Activated CD8-positive, alpha-beta memory T cell treated with anti-CD3 and anti-CD28 coated beads for 1 hour (primary cell): ENCODE measurements around the gene STAG1.
"Not testable (repeated sequence)": the region's sequence is repeated elsewhere in the genome, so short reads cannot be mapped to it uniquely, and the experiment has no call there.

ENCODE experiments used
- DNase-seq, 2 donors: peaks; one replicate each; pipeline ENCODE4 v3.0.0-alpha.2; 2020; ENCODE audit warnings: low read depth in 1 of 2; ENCODE audit errors: extremely low read depth in 1 of 2

STAG1 gene

DNA sequence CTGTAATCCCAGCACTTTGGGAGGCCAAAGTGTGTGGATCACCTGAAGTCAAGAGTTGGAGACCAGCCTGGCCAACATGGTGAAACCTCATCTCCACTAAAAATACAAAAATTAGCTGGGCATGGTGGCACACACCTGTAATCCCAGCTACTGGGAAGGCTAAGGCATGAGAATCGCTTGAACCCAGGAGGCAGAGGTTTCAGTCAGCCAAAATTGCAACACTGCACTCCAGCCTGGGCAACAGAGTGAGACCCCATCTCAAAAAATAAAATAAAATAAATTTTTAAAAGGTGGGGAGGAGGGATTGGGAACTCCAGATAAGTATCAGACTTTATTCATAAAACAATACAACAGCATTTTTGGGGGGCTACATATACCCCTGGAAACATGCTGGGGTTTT lies 42.4 kb downstream of the STAG1 start:
- DNase-seq: not testable (repeated sequence)

- DNase-seq: no peak
Observed at GRCh38 chr3:136708333-136708985, 43.7 kb downstream of the STAG1 start.

GRCh38 chr3:136703429-136703828 lies 48.7 kb downstream of the STAG1 start:
- no peak for DNase-seq

- DNase-seq: no peak
Observed at GRCh38 chr3:136699271-136699828, 52.8 kb downstream of the STAG1 start.

GRCh38 chr3:136698361-136698760 lies 53.8 kb downstream of the STAG1 start:
- no peak for DNase-seq

GRCh38 chr3:136696797-136697196 lies 55.4 kb downstream of the STAG1 start:
- no peak for DNase-seq

- DNase-seq: no peak
Observed at GRCh38 chr3:136694321-136694720, 57.9 kb downstream of the STAG1 start.

DNA sequence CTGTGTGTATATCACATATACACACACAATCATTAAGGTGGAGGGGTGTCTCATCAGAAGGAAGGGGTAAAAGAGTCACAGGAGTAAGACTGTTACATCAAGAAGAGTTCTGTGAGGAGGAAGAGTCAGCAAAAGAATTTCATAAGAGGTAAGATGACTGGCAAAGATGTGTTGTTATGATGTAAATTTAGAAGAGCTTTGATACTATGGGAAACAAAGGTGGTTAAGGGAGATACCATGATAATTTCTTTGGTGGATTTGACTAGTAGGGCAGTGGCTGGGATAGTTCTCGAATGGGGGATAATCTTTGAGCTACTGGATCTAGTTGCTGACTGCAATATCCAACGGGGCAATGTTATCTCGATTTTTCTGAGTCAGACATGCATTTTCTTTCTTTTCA lies 61.6 kb downstream of the STAG1 start:
- DNase-seq: no peak

GRCh38 chr3:136685882-136686281 lies 66.3 kb downstream of the STAG1 start:
- DNase-seq: no peak

GRCh38 chr3:136682740-136683312 lies 69.4 kb downstream of the STAG1 start:
- no peak for DNase-seq

GRCh38 chr3:136678981-136679380 lies 73.2 kb downstream of the STAG1 start:
- DNase-seq: no peak

DNA sequence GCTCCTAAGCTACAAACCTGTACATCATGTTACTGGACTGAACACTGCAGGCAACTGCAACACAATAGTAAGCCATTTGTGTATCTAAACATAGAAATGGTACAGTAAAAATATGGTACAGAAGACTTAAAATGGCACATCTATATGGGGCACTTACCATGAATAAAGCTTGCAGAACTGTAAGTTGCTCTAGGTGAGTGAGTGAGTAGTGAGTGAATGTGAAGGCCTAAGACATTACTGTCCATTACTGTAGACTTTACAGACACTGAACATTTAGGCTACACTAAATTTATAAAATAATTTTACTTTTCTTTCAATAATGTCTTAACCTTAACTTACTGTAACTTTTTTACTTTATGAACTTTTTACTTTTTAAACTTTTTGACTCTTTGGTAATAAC lies 76.2 kb downstream of the STAG1 start:
- DNase-seq: no peak

DNA sequence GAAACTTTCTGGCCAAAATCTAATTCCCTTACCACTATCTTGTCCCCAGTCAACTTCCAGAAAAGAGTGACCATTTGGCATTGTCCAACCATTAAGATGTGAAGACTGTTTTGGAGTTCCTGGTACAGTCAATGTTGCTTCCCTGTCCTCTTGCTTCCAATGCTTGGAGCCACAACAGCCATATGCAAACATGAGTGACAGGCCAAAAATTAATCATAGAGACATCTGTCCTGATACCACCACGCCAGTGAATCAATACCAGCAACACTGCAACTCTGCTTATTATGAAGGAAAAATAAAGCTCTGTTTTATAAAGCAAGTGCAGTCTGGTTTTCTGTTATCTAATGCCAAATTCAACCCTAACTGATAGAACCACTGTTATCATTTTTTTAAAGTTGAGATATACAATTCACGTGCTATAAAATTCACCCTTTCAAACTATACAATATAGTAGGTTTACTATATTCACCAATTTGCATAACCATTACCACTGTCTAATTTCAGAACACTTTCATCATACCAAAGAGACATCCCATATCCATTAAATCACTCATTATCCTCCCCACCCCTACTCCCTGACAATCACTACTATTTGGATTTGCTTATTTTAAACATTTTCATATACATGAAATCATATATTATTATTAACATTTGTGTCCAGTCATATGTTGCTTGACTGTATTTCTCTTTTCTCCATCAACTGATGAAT lies 76.9 kb downstream of the STAG1 start:
- no peak for DNase-seq

DNA sequence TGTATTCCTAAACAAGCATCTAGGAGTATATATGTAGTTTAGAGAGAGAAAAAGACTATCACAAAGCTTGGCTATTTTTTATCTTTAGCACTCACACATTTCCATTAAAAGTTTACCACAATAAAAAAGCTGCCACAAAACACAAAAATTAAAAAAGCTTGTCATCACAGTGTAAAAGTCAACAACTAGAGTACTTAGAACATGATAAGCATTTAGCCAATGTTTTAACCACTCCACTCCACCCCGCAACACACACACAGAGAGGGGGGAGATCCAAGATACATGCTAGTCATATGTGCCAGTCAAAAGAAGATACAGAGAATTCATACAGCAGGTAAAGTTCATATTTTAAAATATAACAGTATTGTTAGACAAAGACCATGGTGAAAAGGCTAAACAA lies 79.7 kb downstream of the STAG1 start:
- no peak for DNase-seq

- no peak for DNase-seq
Observed at GRCh38 chr3:136671921-136672320, 80.3 kb downstream of the STAG1 start.

- no peak for DNase-seq
Observed at GRCh38 chr3:136670166-136670565, 82.0 kb downstream of the STAG1 start.

GRCh38 chr3:136667081-136667480 lies 85.1 kb downstream of the STAG1 start:
- no peak for DNase-seq

GRCh38 chr3:136666301-136666700 lies 85.9 kb downstream of the STAG1 start:
- not testable (repeated sequence) for DNase-seq

DNA sequence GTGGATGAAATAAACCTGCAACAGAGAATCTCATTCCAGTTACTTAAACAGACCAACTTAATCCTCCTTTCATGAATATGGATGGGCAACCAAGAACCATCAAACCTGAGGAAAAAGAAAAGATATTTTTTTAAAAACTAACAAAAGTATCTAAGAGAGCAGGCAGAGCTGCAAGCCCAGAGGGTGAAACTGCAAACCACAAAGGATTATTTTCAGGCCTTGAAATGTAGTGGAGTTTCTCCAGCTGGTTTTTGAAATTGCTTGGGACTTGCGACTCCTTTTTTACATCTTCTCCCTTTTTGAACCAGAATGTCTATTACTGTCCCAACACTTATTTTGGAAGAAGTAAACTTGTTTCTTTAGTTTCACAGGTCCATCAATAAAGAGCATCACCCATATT lies 87.4 kb downstream of the STAG1 start:
- DNase-seq: no peak

GRCh38 chr3:136661282-136661681 lies 90.9 kb downstream of the STAG1 start:
- DNase-seq: no peak

DNA sequence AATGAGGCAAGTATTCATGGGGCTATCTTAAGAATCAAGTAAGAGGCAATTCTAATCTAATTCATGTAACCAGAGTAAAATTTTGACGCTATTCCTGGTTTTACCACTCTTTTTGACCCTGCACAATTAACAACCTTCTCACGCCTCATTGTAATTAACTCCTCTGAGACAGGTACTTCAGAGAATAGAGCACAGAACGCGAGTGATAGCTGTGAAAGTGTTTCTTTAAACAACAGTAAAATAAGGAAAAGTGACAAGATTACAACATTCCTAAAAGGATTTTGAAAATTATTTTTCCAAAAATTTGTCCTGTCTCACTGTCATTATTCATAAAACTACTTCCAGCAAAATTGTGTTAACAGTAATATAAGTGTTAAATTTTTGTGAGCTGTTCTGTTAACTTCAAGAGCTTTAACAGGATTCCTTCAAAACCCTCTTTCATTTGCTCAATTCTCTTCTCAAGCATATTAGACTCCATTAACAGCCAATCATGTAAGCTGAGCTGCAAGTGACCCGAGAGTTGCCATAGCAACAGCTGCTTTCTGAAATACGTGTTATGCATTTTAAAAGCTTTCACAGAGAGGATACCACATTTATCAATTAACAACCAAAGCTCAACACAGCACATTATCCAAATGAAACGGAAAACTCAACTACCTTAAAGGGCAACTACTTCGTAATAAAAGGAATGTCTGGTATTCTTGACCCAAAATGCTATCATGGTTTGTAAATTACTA lies 93.1 kb downstream of the STAG1 start:
- no peak for DNase-seq
